Measurements from ENCODE around the gene ST6GALNAC4. TPM values are rescaled to one million over a fixed set of nuclear protein-coding genes. Genes with fewer than 3 reads are reported as not detected.
A peak's percentile ranks its signal among the peaks of the same experiment; 100 is the strongest.

The ST6GALNAC4 gene
- total and polyA plus RNA-seq, 2 donors (not counting 1 experiment from before 2014, with no cell fraction given), result 80.5 to 199 TPM

DNA sequence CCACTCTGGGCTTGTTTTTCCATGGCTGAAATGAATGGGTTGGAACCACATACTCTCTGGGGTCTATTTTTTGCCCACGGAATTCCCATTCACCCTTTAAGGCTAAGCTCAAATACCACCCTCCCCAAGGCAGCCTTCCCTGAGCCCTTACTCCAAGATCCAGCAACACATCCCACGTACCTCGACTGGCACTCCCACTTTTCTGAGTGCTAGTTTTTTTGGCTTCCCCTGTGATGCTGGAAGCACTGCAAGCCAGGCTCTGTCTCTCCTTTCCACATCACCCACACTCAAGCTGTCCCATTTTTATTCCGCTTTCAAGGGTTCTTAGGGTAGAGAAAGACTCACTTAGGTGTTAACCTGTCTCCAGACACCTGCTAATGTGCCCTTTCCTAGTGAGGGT lies 23.4 kb downstream of the ST6GALNAC4 start:
- H3K36me3 ChIP-seq (replicated peaks in 1 of 2; ENCODE audit: control extremely low read depth in 1 of 2, control insufficient read depth in 1 of 2, extremely low read depth in 1 of 2, insufficient read depth in 2 of 2, low read length in 1 of 2), result peaks cover 0 to 47% of the 10 kb centered on the region in 2 experiments
- ChIA-PET POLR2A (no interaction called here), CTCF (interaction anchor here (1.3 to 2.7 kb wide), 4 partner anchors 10 to 28 kb away, joined by 3 to 10 read pairs (median 6); partner anchors contain the start of gene ST6GALNAC4)
- peaks cover 23% of the 10 kb centered on the region for H3K4me1 Mint-ChIP-seq
- TF ChIP-seq, protein P1, sequence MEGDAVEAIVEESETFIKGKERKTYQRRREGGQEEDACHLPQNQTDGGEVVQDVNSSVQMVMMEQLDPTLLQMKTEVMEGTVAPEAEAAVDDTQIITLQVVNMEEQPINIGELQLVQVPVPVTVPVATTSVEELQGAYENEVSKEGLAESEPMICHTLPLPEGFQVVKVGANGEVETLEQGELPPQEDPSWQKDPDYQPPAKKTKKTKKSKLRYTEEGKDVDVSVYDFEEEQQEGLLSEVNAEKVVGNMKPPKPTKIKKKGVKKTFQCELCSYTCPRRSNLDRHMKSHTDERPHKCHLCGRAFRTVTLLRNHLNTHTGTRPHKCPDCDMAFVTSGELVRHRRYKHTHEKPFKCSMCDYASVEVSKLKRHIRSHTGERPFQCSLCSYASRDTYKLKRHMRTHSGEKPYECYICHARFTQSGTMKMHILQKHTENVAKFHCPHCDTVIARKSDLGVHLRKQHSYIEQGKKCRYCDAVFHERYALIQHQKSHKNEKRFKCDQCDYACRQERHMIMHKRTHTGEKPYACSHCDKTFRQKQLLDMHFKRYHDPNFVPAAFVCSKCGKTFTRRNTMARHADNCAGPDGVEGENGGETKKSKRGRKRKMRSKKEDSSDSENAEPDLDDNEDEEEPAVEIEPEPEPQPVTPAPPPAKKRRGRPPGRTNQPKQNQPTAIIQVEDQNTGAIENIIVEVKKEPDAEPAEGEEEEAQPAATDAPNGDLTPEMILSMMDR (IDR thresholded peaks at IDR 0.05), result no peak
- TF ChIP-seq EZH2 (IDR thresholded peaks at IDR 0.05; ENCODE audit: borderline replicate concordance, insufficient read depth, low read depth, low read length, poor library complexity, severe bottlenecking), result no peak
- H3K4me3 Mint-ChIP-seq, result no peak overlapping the region
- no peaks in the 10 kb centered on the region for H3K27me3 Mint-ChIP-seq
- peaks cover 6% of the 10 kb centered on the region for H3K9me3 Mint-ChIP-seq (ENCODE audit: insufficient read depth)
- H3K9ac ChIP-seq (ENCODE audit: low read length), result no peak overlapping the region
- intact Hi-C loops (cut with micrococcal nuclease), result no loop called here
- peaks cover 5% of the 10 kb centered on the region for H4K20me1 ChIP-seq (ENCODE audit: control insufficient read depth, insufficient read depth, low read length, poor library complexity, severe bottlenecking)
- H3K9me3 ChIP-seq (ENCODE audit: control extremely low read depth in 1 of 3, control insufficient read depth in 2 of 3, insufficient read depth in 1 of 3, low read length in 2 of 3), result peaks cover 0 to 38% (median 9%) of the 10 kb centered on the region in 3 donors
- no peak overlapping the region for H3K27ac ChIP-seq (ENCODE audit: low read length in 2 of 2)
- no peak overlapping the region for H2AFZ ChIP-seq (ENCODE audit: insufficient read depth, low read depth, low read length, poor library complexity, severe bottlenecking)
- peak overlapping the region; percentile 32 for H3K27ac Mint-ChIP-seq
- H3K4me3 ChIP-seq (ENCODE audit: control extremely low read depth in 1 of 5, extremely low read depth in 1 of 5, insufficient read depth in 1 of 5, low read depth in 2 of 5, low read length in 4 of 5), result no peak overlapping the region
- 100% methylated on average over 3 of the region's 4 CpGs for WGBS (ENCODE audit: insufficient coverage)
- peaks cover 7 to 15% of the 10 kb centered on the region in 2 donors for H3K4me1 ChIP-seq (ENCODE audit: control insufficient read depth in 2 of 2, insufficient read depth in 2 of 2, low read length in 2 of 2)
- ATAC-seq (ENCODE audit: low read depth) (no peak), DNase-seq (no peak)
- H3K4me2 ChIP-seq (replicated peaks; ENCODE audit: low read depth, low read length, poor library complexity, severe bottlenecking), result no peak overlapping the region
- peaks cover 4% of the 10 kb centered on the region for H3K79me2 ChIP-seq (ENCODE audit: control insufficient read depth, insufficient read depth, low read length)
- H3K27me3 ChIP-seq (replicated peaks in 1 of 4; ENCODE audit: control extremely low read depth in 1 of 4, control insufficient read depth in 3 of 4, insufficient read depth in 4 of 4, low read length in 3 of 4), result no peaks in the 10 kb centered on the region

DNA sequence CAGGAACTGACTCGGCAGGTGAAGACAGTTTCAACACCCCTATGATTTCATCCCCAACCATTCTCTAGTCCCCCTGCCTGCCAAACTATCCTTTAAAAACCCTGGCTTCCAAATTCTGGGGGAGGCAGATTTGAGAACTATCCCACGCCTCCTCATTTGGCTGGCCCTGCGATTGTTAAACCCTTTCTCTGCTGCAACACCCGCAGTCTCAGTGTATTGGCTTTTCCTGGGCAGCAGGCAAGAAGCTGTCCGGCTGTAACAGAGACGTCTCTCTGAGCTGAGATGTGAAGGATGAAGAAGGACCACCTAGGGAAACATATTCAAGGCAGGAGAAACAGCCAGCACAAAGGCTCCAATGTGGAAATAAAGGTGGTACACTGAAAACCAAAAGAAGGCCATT lies 24.0 kb downstream of the ST6GALNAC4 start:
- Mint-ChIP-seq H3K9me3 (ENCODE audit: insufficient read depth) (peaks cover 6% of the 10 kb centered on the region), H3K27me3 (no peaks in the 10 kb centered on the region), H3K4me1 (peaks cover 21% of the 10 kb centered on the region), H3K27ac (no peak overlapping the region), H3K4me3 (no peak overlapping the region)
- intact Hi-C loops (cut with micrococcal nuclease), result no loop called here
- peaks cover 4% of the 10 kb centered on the region for H3K79me2 ChIP-seq (ENCODE audit: control insufficient read depth, insufficient read depth, low read length)
- peaks cover 0 to 38% (median 9%) of the 10 kb centered on the region in 3 donors for H3K9me3 ChIP-seq (ENCODE audit: control extremely low read depth in 1 of 3, control insufficient read depth in 2 of 3, insufficient read depth in 1 of 3, low read length in 2 of 3)
- H3K36me3 ChIP-seq (replicated peaks in 1 of 2; ENCODE audit: control extremely low read depth in 1 of 2, control insufficient read depth in 1 of 2, extremely low read depth in 1 of 2, insufficient read depth in 2 of 2, low read length in 1 of 2), result peaks cover 0 to 49% of the 10 kb centered on the region in 2 experiments
- H3K4me2 ChIP-seq (replicated peaks; ENCODE audit: low read depth, low read length, poor library complexity, severe bottlenecking), result no peak overlapping the region
- H3K4me1 ChIP-seq (ENCODE audit: control insufficient read depth in 2 of 2, insufficient read depth in 2 of 2, low read length in 2 of 2), result peaks cover 4 to 10% of the 10 kb centered on the region in 2 donors
- 98% methylated on average over 4 of the region's 6 CpGs for WGBS (ENCODE audit: insufficient coverage)
- H4K20me1 ChIP-seq (ENCODE audit: control insufficient read depth, insufficient read depth, low read length, poor library complexity, severe bottlenecking), result peaks cover 5% of the 10 kb centered on the region
- H3K27ac ChIP-seq (ENCODE audit: low read length in 2 of 2), result no peak overlapping the region
- ATAC-seq (ENCODE audit: low read depth) (no peak), DNase-seq (no peak)
- no peaks in the 10 kb centered on the region for H3K27me3 ChIP-seq (replicated peaks in 1 of 4; ENCODE audit: control extremely low read depth in 1 of 4, control insufficient read depth in 3 of 4, insufficient read depth in 4 of 4, low read length in 3 of 4)
- POLR2A ChIA-PET, result no interaction called here
- H3K9ac ChIP-seq (ENCODE audit: low read length), result no peak overlapping the region
- TF ChIP-seq, protein P1 (IDR thresholded peaks at IDR 0.05), result no peak
- TF ChIP-seq EZH2 (IDR thresholded peaks at IDR 0.05; ENCODE audit: borderline replicate concordance, insufficient read depth, low read depth, low read length, poor library complexity, severe bottlenecking), result no peak
- H3K4me3 ChIP-seq (ENCODE audit: control extremely low read depth in 1 of 5, extremely low read depth in 1 of 5, insufficient read depth in 1 of 5, low read depth in 2 of 5, low read length in 4 of 5), result no peak overlapping the region
- H2AFZ ChIP-seq (ENCODE audit: insufficient read depth, low read depth, low read length, poor library complexity, severe bottlenecking), result no peak overlapping the region
- CTCF ChIA-PET, result interaction anchor here (1.3 to 2.7 kb wide), 4 partner anchors 11 to 28 kb away, joined by 3 to 10 read pairs (median 6); partner anchors contain the start of gene ST6GALNAC4

Measured in B cell (primary cell).